Stomach (tissue), 4 donors: Measurements from ENCODE around the gene C11orf98.

Experiments used
- POLR2AphosphoS5 ChIP-seq, 3 donors: sonication (generic); formaldehyde crosslinking; IDR thresholded peaks; one replicate each; pipeline ENCODE4 v1.6.1; 2016; ENCODE audit warnings: antibody characterized with exemption in 3 of 3
- TF ChIP-seq, protein P1 (sequence below), 7 experiments: fragments of 450-650 bp in 4 of 7; fragments of 200-600 bp in 3 of 7; sonication (generic) in 3 of 7; IDR thresholded peaks; one replicate each; pipeline ENCODE4 v1.5.1; 2016 to 2019; ENCODE audit warnings: antibody characterized with exemption in 7 of 7, control low read depth in 2 of 7, mild to moderate bottlenecking in 1 of 7

DNA sequence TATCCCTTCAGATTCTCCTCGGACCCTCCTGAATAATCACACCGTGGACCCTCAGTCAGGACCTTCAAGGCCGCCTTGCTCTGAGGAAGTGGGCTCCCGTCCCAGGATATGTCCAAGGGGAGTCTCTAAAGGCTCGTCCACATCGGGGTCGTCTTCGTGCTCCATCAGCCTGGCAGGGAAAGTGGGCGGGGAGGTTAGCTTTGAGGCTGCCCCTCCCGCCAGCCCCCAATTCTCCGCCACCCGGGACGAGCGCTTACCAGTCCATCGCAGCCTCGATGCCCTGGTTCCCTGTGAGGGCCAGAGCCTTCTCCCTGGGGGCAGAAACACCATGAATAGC, 13.4 kb upstream of the C11orf98 start:
- TF ChIP-seq, protein P1, sequence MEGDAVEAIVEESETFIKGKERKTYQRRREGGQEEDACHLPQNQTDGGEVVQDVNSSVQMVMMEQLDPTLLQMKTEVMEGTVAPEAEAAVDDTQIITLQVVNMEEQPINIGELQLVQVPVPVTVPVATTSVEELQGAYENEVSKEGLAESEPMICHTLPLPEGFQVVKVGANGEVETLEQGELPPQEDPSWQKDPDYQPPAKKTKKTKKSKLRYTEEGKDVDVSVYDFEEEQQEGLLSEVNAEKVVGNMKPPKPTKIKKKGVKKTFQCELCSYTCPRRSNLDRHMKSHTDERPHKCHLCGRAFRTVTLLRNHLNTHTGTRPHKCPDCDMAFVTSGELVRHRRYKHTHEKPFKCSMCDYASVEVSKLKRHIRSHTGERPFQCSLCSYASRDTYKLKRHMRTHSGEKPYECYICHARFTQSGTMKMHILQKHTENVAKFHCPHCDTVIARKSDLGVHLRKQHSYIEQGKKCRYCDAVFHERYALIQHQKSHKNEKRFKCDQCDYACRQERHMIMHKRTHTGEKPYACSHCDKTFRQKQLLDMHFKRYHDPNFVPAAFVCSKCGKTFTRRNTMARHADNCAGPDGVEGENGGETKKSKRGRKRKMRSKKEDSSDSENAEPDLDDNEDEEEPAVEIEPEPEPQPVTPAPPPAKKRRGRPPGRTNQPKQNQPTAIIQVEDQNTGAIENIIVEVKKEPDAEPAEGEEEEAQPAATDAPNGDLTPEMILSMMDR (IDR thresholded peaks at IDR 0.05): no peak
- no peak for TF ChIP-seq POLR2AphosphoS5 (IDR thresholded peaks at IDR 0.05)
